Aorta (tissue), 5 donors: Measurements from ENCODE around the gene AASDH. TPM values are rescaled to one million over a fixed set of nuclear protein-coding genes. Genes with fewer than 3 reads are reported as not detected.

Source experiments
- ATAC-seq: fragments of 200-7000 bp; cut with Tn5 transposase; one replicate; pipeline ENCODE4 v1.9.1; 2022; ENCODE audit warnings: moderate library complexity; ENCODE audit not compliant: low FRiP score
- DNase-seq, 2 donors: peaks; one replicate each; pipeline ENCODE4 v3.0.0-alpha.2; 2020
- H3K27ac ChIP-seq, 2 donors: one replicate each; pipeline ENCODE4 v1.5.1; 2013; ENCODE audit warnings: low read length in 2 of 2, mild to moderate bottlenecking in 2 of 2, moderate library complexity in 2 of 2, control low read depth in 1 of 2, inconsistent platforms in 1 of 2, low read depth in 1 of 2
- H3K27me3 ChIP-seq, 2 donors: one replicate each; pipeline ENCODE4 v1.6.1; 2013; ENCODE audit warnings: control low read depth in 1 of 2, low read length in 1 of 2, mild to moderate bottlenecking in 1 of 2, moderate library complexity in 1 of 2; ENCODE audit not compliant: insufficient read depth in 2 of 2, control insufficient read depth in 1 of 2
- H3K36me3 ChIP-seq, 2 donors: one replicate each; pipeline ENCODE4 v1.6.1; 2013; ENCODE audit warnings: control low read depth in 1 of 2, low read length in 1 of 2, mild to moderate bottlenecking in 1 of 2; ENCODE audit not compliant: insufficient read depth in 2 of 2, control insufficient read depth in 1 of 2
- H3K4me1 ChIP-seq, 2 donors: one replicate each; pipeline ENCODE4 v1.6.1; 2013; ENCODE audit warnings: low read length in 2 of 2, control low read depth in 1 of 2, mild to moderate bottlenecking in 1 of 2, moderate library complexity in 1 of 2; ENCODE audit not compliant: insufficient read depth in 2 of 2, control insufficient read depth in 1 of 2
- H3K4me3 ChIP-seq, 2 donors: one replicate each; pipeline ENCODE4 v1.5.1; 2013; ENCODE audit warnings: low read length in 2 of 2, control low read depth in 1 of 2, mild to moderate bottlenecking in 1 of 2
- H3K9me3 ChIP-seq: one replicate; pipeline ENCODE4 v1.6.1; 2013; ENCODE audit warnings: mild to moderate bottlenecking, low read length; ENCODE audit not compliant: control insufficient read depth
- WGBS, 2 donors: extraction: QIAGEN DNeasy Blood & Tissue Kit; methylation state at CpG; one replicate each; pipeline ENCODE4 v1.1.7; 2013; 5-methylcytosine and 5-hydroxymethylcytosine counted together
- intact Hi-C, 2 donors: fragments of 100-400 bp; cut with DNase I; formaldehyde crosslinking; loops; one replicate each; pipeline versions ENCODE4 v1.14.2 to v1.15.0; 2022
- polyA plus RNA-seq, 2 donors: library from polyadenylated mRNA; stranded (reverse); fragments of 200-250 nt; gene quantifications; one replicate each; pipeline ENCODE4 v1.2.3, GENCODE V29; 2013
- total RNA-seq, 2 donors: library from RNA; stranded (reverse); fragmentation: NEBNext Ultra II Directional; extraction: Animal tissue kit (Norgen Biotek cat#: 25700); gene quantifications; one replicate each; pipeline ENCODE4 v1.2.1, GENCODE V29; 2021
- donor health status: healthy with polysubstance abuse.
- donor health status: Bipolar disorder and iron deficiency.
- donor health status: DM: no; HTN: no; CAD: no.
- donor health status: DM: no; HTN: no; CAD: no.
- donor health status: DM: yes; HTN: yes; CAD: no.

AASDH gene
- total and polyA plus RNA-seq, 4 donors: 3.6 to 12.2 (median 6.6) TPM

DNA sequence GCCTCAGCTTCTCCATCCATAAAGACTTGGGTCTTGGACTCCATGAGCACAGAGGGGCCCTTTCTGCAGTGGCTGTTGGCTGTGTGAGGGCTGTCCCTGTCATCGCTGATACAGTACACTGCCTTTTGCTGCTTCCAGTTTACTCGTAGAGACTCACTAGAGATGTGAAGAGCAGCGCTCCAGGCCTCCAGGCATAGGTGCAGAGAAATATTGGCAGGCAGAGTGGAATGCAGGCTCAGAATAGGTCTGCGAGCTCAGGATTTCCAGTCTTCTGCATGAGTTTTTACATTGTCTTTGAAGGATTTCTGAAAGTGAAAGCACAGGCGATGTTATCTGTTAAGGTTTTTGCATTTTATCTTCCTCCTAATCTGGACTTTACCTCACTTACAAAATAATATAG lies 97.4 kb downstream of the AASDH start:
- Histone ChIP-seq H3K36me3 (no peaks in the 10 kb centered on the region), H3K4me3 (no peak overlapping the region), H3K27me3 (no peaks in the 10 kb centered on the region), H3K27ac (no peak overlapping the region), H3K4me1 (peaks cover 0 to 2% of the 10 kb centered on the region in 2 donors), H3K9me3 (peaks cover 1% of the 10 kb centered on the region)
- 42 to 46% methylated on average over 5 of the region's 5 CpGs for WGBS, 2 donors
- intact Hi-C loops: no loop called here
- no peak for ATAC-seq
- DNase-seq: no peak

DNA sequence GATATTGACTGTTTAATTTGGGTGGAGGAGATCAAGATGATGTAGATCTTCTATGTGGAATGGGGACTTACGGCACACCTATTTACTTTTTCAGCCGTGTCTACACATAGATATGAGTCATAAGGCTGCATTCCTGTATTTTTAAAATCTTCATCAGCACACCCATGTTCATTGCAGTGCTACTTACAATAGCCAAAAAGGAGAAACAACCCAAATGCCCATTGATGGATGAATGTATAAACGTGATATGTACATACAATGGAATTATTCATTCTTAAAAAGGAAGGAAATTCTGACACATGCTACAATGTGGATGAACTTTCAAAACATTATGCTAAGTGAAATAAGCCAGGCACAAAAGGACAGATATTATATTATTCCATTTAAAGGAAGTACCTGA lies 98.6 kb downstream of the AASDH start:
- intact Hi-C loops: no loop called here
- H3K4me3 ChIP-seq: no peak overlapping the region
- ATAC-seq (no peak), DNase-seq (no peak)
- no peaks in the 10 kb centered on the region for H3K36me3 ChIP-seq
- peaks cover 0 to 2% of the 10 kb centered on the region in 2 donors for H3K4me1 ChIP-seq
- H3K9me3 ChIP-seq: peaks cover 1% of the 10 kb centered on the region
- 75 to 81% methylated on average over 3 of the region's 3 CpGs for WGBS, 2 donors
- no peak overlapping the region for H3K27ac ChIP-seq
- no peaks in the 10 kb centered on the region for H3K27me3 ChIP-seq

Other genes starting within 250 kb of the AASDH start
- gene PPAT, start 48.1 kb upstream of the AASDH start, total RNA-seq: 1 to 10 TPM; 4.4 to 4.8 TPM
- gene PPAT, start 48.1 kb upstream of the AASDH start, polyA plus RNA-seq: 1 to 10 TPM in 1 of 2 donors, under 1 TPM in 1; 0.50 to 1.6 TPM
- gene PAICS, start 48.8 kb upstream of the AASDH start, total RNA-seq: 10 to 100 TPM; 24.7 to 28.6 TPM
- gene PAICS, start 48.8 kb upstream of the AASDH start, polyA plus RNA-seq: 10 to 100 TPM in 1 of 2 donors, 1 to 10 TPM in 1; 7.6 to 11.7 TPM
- 10 to 100 TPM; 84.6 to 88.1 TPM for gene SRP72, start 80.1 kb upstream of the AASDH start, total RNA-seq
- gene SRP72, start 80.1 kb upstream of the AASDH start, polyA plus RNA-seq: 10 to 100 TPM; 30.7 to 31.9 TPM
- gene ARL9, start 118.3 kb upstream of the AASDH start, total RNA-seq: under 1 TPM; 0.49 to 0.51 TPM
- under 1 TPM in 1 of 2 donors, not detected in 1; 0.15 TPM for gene ARL9, start 118.3 kb upstream of the AASDH start, polyA plus RNA-seq